ENCODE data around the gene RASGRP4.
"Not testable (repeated sequence)": the region's sequence is repeated elsewhere in the genome, so short reads cannot be mapped to it uniquely, and the experiment has no call there.

- not testable (repeated sequence) for TF ChIP-seq PPARA (CRISPR knock-in tag; IDR thresholded peaks at IDR 0.05; ENCODE audit: borderline replicate concordance); BACH2 (CRISPR knock-in tag; IDR thresholded peaks at IDR 0.05; ENCODE audit: borderline replicate concordance); PATZ1 (CRISPR knock-in tag; IDR thresholded peaks at IDR 0.05; ENCODE audit: borderline replicate concordance); ARNTL (CRISPR knock-in tag; IDR thresholded peaks at IDR 0.05; ENCODE audit: borderline replicate concordance, low read depth); SNAI2 (CRISPR knock-in tag; IDR thresholded peaks at IDR 0.05); TOX (CRISPR knock-in tag; IDR thresholded peaks at IDR 0.05; ENCODE audit: borderline replicate concordance); ZFP3 (CRISPR knock-in tag; IDR thresholded peaks at IDR 0.05)
Observed at GRCh38 chr19:38410407-38410806, 15.6 kb downstream of the RASGRP4 start.
